ENCODE data around the gene CC2D1B. TPM values are rescaled to one million over a fixed set of nuclear protein-coding genes. Genes with fewer than 3 reads are reported as not detected.
A peak's percentile ranks its signal among the peaks of the same experiment; 100 is the strongest.

The CC2D1B gene
- total and polyA plus RNA-seq, 9 of the 15 experiments (the other 6 are each of a cell fraction or from before 2014, with no cell fraction given) = 1.2 to 33.6 (median 25.5) TPM

GRCh38 chr1:52404116-52404974 lies 38.3 kb upstream of the CC2D1B start, which contains the start of the genes ORC1 and PRPF38A (continued):
- TF ChIP-seq ATF4 (CRISPR knock-in tag; IDR thresholded peaks at IDR 0.05) (0 out of 2 replicates have a peak, but pooled peaks have one; percentile 31), KLF10 (CRISPR knock-in tag; IDR thresholded peaks at IDR 0.05) (no peak), BRD9 (IDR thresholded peaks at IDR 0.05; ENCODE audit: low read depth, partially characterized antibody) (no peak), MYBL2 (IDR thresholded peaks at IDR 0.05; ENCODE audit: low read depth) (no peak), MYBL2 (CRISPR knock-in tag; IDR thresholded peaks at IDR 0.05; ENCODE audit: borderline replicate concordance) (no peak), TRIM28 (IDR thresholded peaks at IDR 0.05) (no peak), DIDO1 (tag; IDR thresholded peaks at IDR 0.05; ENCODE audit: low read depth) (peak; percentile 75; the same call in 1 of the 2 replicates), HDAC8 (tag; IDR thresholded peaks at IDR 0.05) (no peak), ZNF354B (CRISPR knock-in tag; IDR thresholded peaks at IDR 0.05) (no peak), TFAM (CRISPR knock-in tag; conservative IDR thresholded peaks at IDR 0.05) (no peak), SAP30 (IDR thresholded peaks at IDR 0.05; ENCODE audit: borderline replicate concordance, insufficient read depth, low read depth, low read length, poor library complexity, severe bottlenecking) (peak; percentile 98), MTA2 (IDR thresholded peaks at IDR 0.05; ENCODE audit: low read depth) (no peak), KDM4B (IDR thresholded peaks at IDR 0.05; ENCODE audit: borderline replicate concordance in 2 of 2, low read depth in 1 of 2) (peak in 1 of 2 experiments; percentile 89; a peak in 2 of 4 replicates), C11orf30 (IDR thresholded peaks at IDR 0.05; ENCODE audit: low read depth) (peak; percentile 97), HNRNPLL (IDR thresholded peaks at IDR 0.05; ENCODE audit: low read depth, low read length, poor library complexity, severe bottlenecking) (peak; percentile 90), BHLHE40 (IDR thresholded peaks at IDR 0.05; ENCODE audit: low read length) (no peak)
- TF ChIP-seq, protein P1, sequence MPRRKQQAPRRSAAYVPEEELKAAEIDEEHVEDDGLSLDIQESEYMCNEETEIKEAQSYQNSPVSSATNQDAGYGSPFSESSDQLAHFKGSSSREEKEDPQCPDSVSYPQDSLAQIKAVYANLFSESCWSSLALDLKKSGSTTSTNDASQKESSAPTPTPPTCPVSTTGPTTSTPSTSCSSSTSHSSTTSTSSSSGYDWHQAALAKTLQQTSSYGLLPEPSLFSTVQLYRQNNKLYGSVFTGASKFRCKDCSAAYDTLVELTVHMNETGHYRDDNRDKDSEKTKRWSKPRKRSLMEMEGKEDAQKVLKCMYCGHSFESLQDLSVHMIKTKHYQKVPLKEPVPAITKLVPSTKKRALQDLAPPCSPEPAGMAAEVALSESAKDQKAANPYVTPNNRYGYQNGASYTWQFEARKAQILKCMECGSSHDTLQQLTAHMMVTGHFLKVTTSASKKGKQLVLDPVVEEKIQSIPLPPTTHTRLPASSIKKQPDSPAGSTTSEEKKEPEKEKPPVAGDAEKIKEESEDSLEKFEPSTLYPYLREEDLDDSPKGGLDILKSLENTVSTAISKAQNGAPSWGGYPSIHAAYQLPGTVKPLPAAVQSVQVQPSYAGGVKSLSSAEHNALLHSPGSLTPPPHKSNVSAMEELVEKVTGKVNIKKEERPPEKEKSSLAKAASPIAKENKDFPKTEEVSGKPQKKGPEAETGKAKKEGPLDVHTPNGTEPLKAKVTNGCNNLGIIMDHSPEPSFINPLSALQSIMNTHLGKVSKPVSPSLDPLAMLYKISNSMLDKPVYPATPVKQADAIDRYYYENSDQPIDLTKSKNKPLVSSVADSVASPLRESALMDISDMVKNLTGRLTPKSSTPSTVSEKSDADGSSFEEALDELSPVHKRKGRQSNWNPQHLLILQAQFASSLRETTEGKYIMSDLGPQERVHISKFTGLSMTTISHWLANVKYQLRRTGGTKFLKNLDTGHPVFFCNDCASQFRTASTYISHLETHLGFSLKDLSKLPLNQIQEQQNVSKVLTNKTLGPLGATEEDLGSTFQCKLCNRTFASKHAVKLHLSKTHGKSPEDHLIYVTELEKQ (CRISPR knock-in tag; IDR thresholded peaks at IDR 0.05) = no peak
- TF ChIP-seq, protein P2, sequence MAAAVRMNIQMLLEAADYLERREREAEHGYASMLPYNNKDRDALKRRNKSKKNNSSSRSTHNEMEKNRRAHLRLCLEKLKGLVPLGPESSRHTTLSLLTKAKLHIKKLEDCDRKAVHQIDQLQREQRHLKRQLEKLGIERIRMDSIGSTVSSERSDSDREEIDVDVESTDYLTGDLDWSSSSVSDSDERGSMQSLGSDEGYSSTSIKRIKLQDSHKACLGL (CRISPR knock-in tag; IDR thresholded peaks at IDR 0.05; ENCODE audit: borderline replicate concordance, poor library complexity, severe bottlenecking) = no peak
- TF ChIP-seq, protein P3, sequence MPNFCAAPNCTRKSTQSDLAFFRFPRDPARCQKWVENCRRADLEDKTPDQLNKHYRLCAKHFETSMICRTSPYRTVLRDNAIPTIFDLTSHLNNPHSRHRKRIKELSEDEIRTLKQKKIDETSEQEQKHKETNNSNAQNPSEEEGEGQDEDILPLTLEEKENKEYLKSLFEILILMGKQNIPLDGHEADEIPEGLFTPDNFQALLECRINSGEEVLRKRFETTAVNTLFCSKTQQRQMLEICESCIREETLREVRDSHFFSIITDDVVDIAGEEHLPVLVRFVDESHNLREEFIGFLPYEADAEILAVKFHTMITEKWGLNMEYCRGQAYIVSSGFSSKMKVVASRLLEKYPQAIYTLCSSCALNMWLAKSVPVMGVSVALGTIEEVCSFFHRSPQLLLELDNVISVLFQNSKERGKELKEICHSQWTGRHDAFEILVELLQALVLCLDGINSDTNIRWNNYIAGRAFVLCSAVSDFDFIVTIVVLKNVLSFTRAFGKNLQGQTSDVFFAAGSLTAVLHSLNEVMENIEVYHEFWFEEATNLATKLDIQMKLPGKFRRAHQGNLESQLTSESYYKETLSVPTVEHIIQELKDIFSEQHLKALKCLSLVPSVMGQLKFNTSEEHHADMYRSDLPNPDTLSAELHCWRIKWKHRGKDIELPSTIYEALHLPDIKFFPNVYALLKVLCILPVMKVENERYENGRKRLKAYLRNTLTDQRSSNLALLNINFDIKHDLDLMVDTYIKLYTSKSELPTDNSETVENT (CRISPR knock-in tag; IDR thresholded peaks at IDR 0.05) = peak; percentile 46; the same call in 1 of the 2 replicates
